NCI-H1417 (cell line): ENCODE results near the gene GLG1.
"Not testable (repeated sequence)": the region's sequence is repeated elsewhere in the genome, so short reads cannot be mapped to it uniquely, and the experiment has no call there.

Source experiments
- DNase-seq, 3 experiments: peaks; one replicate each; lab custom pipeline; 2025; lab: John Stamatoyannopoulos, UW

GLG1 gene

GRCh38 chr16:74537746-74538145 is 69.2 kb downstream of the GLG1 start:
- not testable (repeated sequence) for DNase-seq

DNA sequence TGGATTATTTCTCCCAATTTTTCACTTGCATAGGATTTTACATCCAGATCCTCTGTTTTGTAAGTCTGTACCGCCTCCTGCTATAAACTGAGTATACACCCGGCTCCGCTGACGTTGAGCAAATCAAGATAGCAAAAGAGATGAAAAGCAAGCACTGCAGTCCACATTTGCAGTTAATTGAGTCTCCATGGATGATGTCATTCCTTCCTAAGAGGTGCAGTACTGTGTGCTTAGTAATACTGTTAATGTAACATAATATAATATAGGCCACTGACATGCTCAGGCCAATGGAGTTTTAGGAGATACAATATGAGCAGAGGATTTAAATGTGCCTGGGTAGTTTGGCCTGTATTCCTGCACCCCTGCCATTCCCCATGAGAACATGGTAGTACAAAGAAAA is 72.3 kb downstream of the GLG1 start:
- not testable (repeated sequence) for DNase-seq

DNA sequence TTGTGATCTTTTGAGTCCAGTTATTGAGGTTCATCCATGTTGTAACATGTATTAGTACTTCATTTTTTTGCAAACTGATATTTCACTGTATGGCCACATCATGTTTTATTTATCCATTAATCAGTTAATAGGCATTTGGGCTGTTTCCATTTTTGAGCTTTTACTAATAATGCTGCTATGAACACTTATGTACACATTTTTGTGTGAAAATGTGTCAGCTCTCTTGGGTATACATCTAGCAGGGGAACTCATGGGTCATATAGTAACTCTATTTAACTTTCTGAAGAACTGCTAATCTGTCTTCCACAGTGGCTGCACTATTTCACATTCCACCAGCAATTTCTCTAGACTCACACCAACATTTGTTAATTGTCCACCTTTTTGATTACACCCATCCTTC is 82.0 kb downstream of the GLG1 start:
- no peak for DNase-seq

GRCh38 chr16:74524117-74524516 is 82.8 kb downstream of the GLG1 start:
- no peak for DNase-seq

DNA sequence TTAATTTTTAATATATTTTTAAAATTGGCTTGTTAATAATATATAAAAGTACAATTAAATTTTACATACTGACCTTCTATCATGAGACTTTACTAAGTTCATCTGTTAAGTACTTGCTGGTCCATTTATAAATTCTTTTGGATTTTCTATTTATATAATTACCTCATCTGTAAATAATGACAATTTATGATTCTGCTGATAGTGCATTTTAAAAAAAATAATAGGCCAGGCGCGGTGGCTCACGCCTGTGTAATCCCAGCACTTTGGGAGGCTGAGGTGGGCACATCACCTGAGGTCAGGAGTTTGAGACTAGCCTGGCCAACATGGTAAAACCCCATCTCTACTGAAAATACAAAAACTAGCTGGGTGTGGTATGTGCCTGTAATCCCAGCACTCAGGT is 83.2 kb downstream of the GLG1 start:
- not testable (repeated sequence) for DNase-seq

DNA sequence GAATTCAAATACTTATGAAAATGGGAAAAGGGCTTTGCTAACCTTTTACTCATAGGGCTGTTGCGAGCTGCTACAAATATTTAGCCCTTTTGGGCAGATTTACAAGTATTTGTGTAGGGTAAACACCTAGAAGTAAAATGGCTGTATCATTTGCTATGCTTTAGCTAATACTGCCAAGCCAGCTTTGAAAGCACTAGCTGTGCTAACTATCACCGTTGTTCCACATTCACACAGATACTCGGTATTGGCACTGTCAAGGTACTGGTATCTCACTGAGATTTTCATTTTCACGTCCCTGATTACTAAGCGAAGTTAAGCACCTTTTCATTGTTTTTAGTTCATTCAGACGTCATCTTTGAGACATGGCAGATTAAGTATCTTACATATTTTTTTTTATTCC is 84.8 kb downstream of the GLG1 start:
- DNase-seq = no peak

DNA sequence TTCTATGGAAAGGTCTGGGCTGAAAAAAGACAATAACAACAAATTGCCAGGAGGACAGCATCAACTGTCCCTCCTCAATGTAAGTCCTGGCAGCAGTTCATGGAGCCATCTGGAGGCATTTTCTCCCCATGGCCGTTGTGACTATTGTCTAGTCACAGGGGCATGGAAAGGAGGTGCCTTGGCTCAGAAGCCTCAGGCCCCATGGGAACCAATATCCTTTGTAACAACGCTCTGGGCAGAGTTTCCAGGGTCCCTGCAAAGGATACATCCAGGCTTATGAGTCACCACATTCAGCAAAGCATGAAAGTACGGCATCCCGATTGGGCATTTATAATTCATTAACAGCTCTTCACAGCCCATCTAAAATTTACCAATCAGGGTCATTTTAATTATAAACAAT is 85.2 kb downstream of the GLG1 start:
- DNase-seq = no peak

- not testable (repeated sequence) for DNase-seq
Observed at GRCh38 chr16:74518934-74519333, 88.0 kb downstream of the GLG1 start.

DNA sequence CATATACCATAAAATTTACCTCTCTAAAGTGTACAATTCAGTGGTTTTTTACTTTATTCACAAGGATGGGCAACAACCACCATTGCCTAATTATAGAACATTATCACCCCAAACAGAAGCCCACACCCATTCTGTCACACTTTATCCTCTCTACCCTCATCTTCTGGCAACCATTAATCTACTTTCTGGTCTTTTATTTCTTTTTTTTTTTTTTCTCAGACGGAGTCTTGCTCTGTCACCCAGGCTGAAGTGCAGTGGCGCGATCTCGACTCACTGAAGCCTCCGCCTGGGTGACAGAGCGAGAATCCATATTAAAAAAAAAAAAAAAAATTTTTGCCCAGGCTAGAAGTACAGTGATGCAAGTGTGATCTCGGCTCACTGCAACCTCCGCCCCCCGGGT is 95.0 kb downstream of the GLG1 start:
- no peak for DNase-seq

DNA sequence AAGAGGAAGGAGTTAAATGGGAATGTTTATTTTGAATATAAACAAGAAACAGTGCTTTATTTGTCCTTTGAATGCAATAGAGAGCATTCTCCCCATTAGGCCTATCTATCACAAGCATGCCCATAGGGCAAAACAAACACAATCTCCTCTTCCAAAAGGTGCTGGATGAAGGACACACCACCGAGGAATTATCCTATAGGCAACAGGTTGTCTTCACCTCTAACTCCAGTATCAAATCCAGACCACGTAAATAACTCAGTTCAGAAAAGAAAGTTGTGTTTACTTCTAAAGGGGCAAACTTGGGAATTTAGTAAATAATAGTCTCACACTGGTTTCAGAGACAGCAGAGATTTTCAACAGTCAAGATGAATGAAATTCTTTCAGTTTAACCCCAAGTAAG is 101.9 kb downstream of the GLG1 start:
- peak in 1 of 3 experiments; percentile 4 for DNase-seq

GRCh38 chr16:74503412-74503811 is 103.5 kb downstream of the GLG1 start:
- DNase-seq = no peak

GRCh38 chr16:74501484-74502478 is 105.1 kb downstream of the GLG1 start:
- DNase-seq = peak in 2 of 3 experiments; percentile 37 to 48

DNA sequence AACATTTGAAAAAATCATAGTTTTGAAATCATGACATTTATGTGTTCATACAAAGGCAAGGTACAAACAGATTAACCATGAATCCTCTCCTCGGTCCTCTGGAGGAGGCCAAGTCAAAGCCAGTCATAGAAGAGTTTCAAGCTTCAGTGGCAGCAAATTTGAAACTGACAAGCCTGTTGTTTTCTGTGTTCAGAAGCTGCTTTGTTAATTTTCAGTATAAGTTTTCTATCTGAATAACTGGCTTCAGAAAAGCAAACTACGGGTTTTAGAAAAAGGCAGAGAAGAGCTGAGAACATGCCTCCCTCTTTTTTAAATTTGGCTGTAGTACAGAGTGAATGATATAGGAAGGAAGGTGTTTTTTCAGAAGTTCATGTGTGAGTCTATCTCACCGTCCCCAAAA is 106.0 kb downstream of the GLG1 start:
- DNase-seq = no peak

DNA sequence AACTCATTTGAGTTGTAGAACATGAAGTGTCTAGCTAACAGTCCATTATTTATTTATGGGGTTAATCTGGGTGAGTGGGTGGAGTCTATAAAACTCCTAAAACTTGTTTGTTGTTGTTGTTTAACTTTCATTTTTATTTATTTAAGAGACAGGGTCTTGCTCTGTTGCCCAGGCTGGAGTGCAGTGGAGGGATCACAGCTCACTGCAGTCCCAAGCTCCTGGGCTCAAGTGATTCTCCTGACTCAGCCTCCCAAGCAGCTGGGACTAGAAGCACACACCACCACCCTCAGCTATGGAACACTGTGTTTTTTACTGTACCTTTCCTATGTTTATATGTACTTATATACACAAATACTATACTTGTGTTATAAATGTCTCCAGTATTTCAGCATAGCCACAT is 107.8 kb downstream of the GLG1 start:
- no peak for DNase-seq

DNA sequence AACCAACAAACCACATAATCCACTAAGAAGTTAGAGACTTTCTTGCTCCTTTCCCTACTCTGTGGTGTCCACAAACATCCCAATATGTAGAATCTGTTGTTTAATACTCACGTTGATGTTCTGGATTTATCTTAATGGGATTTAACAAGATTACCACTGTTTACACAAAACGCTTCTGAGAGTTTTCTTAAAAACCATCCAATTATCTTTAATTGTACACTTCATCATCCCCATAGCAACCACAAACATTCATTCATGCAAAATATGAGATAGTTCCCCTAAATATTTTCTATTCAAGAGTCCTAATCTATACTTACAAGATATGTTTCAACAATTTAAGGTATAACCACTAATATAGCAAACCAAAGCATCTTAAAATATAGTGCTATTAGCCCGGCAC is 109.2 kb downstream of the GLG1 start:
- peak in 1 of 3 experiments; percentile 6 for DNase-seq

- no peak for DNase-seq
Observed at GRCh38 chr16:74496054-74496453, 110.9 kb downstream of the GLG1 start.

DNA sequence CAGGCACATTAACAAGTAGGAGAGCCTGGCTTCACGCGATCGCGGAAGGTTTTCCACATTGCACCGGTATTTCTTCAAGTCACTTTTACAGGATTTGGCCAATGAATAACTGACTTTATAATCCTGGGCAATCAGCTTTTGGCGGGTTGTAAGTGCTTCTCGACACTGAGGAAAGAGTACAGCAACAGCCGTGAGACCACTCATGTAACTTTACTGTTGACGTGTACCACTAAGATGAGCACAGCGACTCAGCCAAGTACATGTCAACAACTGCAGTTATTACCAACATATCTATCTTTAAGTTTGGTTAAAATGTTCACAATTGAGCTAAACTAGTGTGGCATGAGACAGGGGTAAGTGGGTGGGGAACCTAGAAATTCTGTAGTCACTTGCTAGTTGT is 113.9 kb downstream of the GLG1 start:
- DNase-seq = no peak

DNA sequence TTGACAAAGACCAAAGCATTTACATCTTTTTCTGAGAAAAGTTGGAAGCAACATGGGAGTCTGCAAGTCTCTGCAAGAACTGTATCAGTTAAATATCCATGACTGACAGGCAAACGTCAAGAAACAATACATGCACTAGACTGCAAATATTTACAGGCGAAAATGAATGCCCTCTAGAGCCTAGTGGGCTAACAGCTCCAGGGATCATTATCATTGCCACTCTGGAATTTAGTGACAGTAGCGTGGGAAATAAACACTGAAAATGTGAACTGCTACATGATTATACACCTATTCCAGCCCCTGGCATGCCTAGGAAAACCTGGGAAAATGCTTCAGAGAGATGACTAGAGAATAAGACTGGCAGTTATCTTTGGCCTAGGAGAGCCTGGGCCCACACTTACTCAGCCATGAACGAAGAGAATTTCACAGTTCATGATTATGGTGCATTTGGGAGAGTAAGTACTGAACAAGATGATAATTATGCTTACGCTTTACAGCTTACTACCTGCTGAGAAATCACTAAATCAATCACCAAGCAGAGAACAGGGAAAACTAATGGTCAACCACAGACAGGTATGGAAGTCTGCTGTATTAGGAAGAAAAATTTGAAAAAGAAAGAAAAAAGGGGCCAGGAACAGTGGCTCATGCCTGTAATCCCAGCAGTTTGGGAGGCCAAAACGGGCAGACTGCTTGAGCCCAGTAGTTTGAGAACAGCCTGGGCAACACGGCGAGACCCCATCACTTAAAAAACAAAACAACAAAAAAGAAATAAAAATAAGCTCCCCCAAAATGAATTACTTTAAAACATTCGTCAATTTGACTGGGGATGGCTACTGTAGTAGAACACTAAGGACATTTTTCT is 119.0 kb downstream of the GLG1 start:
- peak in 2 of 3 experiments; percentile 63 to 87 for DNase-seq

DNA sequence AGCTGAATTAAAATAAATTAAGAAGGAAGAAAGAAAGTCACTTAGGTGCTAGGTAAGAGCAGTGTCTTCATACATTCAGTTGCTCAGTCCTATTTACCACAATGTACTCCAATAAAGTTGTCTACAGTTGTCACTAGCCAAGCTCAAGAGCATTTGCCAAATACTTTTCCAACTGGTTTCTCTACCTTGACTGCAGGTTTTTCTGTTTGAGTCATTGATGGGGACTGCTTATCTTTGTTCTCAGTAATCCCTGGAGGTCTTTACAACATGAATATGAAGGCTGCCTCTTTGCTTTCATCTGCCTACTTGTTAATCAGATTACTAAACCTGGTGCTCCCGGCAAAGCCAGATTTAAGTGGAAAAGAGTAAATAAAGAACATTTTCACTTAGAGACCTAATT is 121.0 kb downstream of the GLG1 start:
- no peak for DNase-seq

DNA sequence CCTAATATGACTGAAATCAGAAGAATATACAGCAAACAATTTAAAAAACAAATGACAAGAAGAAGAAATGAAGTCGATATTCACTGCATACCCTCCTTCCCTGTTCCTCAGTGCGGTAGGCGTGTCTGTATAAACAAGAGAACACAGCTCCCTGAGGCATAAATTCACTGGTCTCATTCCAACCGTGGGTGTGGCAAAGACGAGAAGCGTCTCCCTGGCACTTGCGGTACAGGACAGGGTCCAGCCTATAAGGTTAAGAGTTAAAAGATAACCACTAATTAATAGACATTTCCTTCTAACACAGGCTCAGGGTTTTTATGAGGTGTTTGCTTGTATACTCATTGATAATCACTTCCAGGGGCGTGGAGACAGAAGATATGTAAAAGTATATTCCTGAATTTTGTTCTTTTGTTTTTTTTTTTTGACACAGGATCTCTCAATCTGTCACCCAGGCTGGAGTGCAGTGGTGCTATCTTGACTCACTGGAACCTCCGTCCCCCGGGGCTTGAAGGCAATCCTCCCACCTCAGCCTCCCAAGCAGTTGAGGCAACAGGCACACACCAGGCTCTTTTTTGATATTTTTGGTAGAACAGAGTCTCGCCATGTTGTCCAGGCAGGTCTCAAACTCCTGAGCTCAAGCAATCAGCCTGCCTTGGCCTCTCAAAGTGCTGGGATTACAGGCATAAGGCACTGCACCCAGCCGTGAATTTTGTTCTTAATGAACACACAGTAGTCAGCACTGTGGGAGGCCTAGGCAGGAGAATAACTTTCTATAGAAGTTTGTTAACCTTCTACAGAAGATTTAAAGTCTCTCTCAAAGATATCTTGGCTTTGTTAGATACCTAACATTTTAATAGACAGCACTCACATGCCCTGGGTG is 126.5 kb downstream of the GLG1 start:
- DNase-seq = no peak

DNA sequence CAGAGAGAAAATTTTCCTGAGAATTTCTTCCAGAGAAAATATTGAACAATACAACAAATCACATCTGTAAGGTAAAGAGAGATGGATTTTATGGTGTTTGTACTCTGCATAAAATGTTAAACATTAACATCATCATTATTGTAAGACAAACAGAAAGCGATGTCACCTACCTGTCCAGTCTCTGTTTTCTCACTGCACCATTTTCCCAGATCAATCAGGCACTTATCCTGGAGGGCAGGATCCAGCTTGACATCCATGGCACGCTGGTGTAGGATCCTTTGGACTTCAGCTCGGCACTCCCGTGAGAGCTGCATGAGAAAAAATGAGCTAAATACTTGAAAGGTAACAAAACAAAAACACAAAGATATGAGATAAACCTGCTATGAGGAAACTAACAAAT is 129.7 kb downstream of the GLG1 start:
- no peak for DNase-seq

DNA sequence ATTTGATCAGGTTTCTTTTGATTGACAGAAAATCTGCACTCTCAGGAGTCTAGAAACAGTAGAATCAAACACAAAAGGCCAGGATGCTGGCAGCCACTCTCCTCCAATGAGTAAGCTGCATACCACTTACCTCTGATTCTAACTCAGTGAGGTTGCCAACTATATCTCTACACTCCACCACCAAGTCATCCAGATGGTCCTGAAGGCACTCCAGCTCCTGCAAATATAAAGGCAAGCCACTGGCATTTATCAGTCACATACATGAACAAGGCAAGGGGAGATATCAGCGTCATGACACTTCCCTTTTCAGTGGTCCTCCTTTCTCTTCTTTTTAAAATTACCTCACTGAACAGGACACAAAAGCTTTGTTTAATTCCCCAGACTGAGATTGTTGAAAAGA is 132.5 kb downstream of the GLG1 start:
- no peak for DNase-seq
